ENCODE results near the gene PTPN14. TPM values are rescaled to one million over a fixed set of nuclear protein-coding genes. Genes with fewer than 3 reads are reported as not detected.

The PTPN14 gene
- total and polyA plus RNA-seq, 2 experiments from 2014 or later = 18.7 to 70.2 TPM

DNA sequence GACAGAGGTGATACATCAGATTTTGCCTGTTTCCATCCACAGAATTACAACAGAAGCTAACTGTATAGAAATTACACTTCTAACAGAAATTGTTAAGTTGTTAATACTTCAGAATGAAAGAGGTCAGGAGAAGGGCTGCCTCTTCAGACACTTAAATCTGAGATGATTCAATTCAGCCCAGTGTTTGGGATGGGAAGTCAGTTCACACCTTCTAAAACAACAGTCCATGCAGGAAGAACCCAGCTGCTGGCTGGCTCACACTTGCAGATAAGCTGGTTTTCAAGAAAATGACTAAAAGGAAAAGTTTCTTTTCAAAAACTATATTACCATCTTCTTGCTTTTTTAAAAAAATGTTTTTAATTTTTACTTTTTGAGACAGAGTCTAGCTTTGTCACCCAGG is 138.1 kb downstream of the PTPN14 start:
- Histone ChIP-seq H3K27me3 (ENCODE audit: insufficient read depth) (no peaks in the 10 kb centered on the region), H3K4me1 (ENCODE audit: insufficient read depth) (0 out of 2 replicates have a peak, but pooled peaks cover 4% of the 10 kb centered on the region), H3K4me2 (no peak overlapping the region), H3K9me2 (ENCODE audit: insufficient read depth) (no peaks in the 10 kb centered on the region), H3K4me3 (no peak overlapping the region), H2AFZ (no peak overlapping the region), H3K79me2 (replicated peaks; ENCODE audit: insufficient read depth) (peaks cover 32% of the 10 kb centered on the region), H3F3A (replicated peaks; ENCODE audit: low read depth) (no peaks in the 10 kb centered on the region), H4K20me1 (replicated peaks; ENCODE audit: insufficient read depth) (no peaks in the 10 kb centered on the region), H3K27ac (ENCODE audit: low read depth) (no peak overlapping the region), H3K36me3 (ENCODE audit: insufficient read depth) (0 out of 2 replicates have a peak, but pooled peaks cover 7% of the 10 kb centered on the region)
- ATAC-seq (no peak), DNase-seq (ENCODE audit: low spot score) (no peak)
- Mint-ChIP-seq H3K36me3 (ENCODE audit: low read depth) (peaks cover 10% of the 10 kb centered on the region), H3K27ac (no peak overlapping the region), H3K4me3 (no peak overlapping the region), H3K27me3 (ENCODE audit: insufficient read depth, low read depth, poor library complexity) (no peaks in the 10 kb centered on the region), H3K9me3 (no peaks in the 10 kb centered on the region), H3K4me1 (peaks cover 20% of the 10 kb centered on the region; the same call in 2 of the 3 replicates)
- TF ChIP-seq EZH2 (IDR thresholded peaks at IDR 0.05; ENCODE audit: low read depth, unreplicated experiment) (no peak), CREB1 (CRISPR knock-in tag; IDR thresholded peaks at IDR 0.05; ENCODE audit: low read depth) (no peak), NANOG (IDR thresholded peaks at IDR 0.05; ENCODE audit: borderline replicate concordance) (no peak), EZH2phosphoT487 (IDR thresholded peaks at IDR 0.05; ENCODE audit: unreplicated experiment) (no peak), STAT1 (IDR thresholded peaks at IDR 0.05; ENCODE audit: unreplicated experiment) (no peak), ZNF331 (CRISPR knock-in tag; IDR thresholded peaks at IDR 0.05; ENCODE audit: low read depth) (no peak), JUNB (IDR thresholded peaks at IDR 0.05; ENCODE audit: unreplicated experiment) (no peak), POLR2AphosphoS5 (IDR thresholded peaks at IDR 0.05; ENCODE audit: low read depth) (no peak)
- TF ChIP-seq, protein P1, sequence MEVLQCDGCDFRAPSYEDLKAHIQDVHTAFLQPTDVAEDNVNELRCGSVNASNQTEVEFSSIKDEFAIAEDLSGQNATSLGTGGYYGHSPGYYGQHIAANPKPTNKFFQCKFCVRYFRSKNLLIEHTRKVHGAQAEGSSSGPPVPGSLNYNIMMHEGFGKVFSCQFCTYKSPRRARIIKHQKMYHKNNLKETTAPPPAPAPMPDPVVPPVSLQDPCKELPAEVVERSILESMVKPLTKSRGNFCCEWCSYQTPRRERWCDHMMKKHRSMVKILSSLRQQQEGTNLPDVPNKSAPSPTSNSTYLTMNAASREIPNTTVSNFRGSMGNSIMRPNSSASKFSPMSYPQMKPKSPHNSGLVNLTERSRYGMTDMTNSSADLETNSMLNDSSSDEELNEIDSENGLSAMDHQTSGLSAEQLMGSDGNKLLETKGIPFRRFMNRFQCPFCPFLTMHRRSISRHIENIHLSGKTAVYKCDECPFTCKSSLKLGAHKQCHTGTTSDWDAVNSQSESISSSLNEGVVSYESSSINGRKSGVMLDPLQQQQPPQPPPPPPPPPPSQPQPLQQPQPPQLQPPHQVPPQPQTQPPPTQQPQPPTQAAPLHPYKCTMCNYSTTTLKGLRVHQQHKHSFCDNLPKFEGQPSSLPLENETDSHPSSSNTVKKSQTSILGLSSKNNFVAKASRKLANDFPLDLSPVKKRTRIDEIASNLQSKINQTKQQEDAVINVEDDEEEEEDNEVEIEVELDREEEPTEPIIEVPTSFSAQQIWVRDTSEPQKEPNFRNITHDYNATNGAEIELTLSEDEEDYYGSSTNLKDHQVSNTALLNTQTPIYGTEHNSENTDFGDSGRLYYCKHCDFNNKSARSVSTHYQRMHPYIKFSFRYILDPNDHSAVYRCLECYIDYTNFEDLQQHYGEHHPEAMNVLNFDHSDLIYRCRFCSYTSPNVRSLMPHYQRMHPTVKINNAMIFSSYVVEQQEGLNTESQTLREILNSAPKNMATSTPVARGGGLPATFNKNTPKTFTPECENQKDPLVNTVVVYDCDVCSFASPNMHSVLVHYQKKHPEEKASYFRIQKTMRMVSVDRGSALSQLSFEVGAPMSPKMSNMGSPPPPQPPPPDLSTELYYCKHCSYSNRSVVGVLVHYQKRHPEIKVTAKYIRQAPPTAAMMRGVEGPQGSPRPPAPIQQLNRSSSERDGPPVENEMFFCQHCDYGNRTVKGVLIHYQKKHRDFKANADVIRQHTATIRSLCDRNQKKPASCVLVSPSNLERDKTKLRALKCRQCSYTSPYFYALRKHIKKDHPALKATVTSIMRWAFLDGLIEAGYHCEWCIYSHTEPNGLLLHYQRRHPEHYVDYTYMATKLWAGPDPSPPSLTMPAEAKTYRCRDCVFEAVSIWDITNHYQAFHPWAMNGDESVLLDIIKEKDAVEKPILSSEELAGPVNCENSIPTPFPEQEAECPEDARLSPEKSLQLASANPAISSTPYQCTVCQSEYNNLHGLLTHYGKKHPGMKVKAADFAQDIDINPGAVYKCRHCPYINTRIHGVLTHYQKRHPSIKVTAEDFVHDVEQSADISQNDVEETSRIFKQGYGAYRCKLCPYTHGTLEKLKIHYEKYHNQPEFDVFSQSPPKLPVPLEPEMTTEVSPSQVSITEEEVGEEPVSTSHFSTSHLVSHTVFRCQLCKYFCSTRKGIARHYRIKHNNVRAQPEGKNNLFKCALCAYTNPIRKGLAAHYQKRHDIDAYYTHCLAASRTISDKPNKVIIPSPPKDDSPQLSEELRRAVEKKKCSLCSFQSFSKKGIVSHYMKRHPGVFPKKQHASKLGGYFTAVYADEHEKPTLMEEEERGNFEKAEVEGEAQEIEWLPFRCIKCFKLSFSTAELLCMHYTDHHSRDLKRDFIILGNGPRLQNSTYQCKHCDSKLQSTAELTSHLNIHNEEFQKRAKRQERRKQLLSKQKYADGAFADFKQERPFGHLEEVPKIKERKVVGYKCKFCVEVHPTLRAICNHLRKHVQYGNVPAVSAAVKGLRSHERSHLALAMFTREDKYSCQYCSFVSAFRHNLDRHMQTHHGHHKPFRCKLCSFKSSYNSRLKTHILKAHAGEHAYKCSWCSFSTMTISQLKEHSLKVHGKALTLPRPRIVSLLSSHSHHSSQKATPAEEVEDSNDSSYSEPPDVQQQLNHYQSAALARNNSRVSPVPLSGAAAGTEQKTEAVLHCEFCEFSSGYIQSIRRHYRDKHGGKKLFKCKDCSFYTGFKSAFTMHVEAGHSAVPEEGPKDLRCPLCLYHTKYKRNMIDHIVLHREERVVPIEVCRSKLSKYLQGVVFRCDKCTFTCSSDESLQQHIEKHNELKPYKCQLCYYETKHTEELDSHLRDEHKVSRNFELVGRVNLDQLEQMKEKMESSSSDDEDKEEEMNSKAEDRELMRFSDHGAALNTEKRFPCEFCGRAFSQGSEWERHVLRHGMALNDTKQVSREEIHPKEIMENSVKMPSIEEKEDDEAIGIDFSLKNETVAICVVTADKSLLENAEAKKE (CRISPR knock-in tag; IDR thresholded peaks at IDR 0.05) = no peak
- TF ChIP-seq, protein P2, sequence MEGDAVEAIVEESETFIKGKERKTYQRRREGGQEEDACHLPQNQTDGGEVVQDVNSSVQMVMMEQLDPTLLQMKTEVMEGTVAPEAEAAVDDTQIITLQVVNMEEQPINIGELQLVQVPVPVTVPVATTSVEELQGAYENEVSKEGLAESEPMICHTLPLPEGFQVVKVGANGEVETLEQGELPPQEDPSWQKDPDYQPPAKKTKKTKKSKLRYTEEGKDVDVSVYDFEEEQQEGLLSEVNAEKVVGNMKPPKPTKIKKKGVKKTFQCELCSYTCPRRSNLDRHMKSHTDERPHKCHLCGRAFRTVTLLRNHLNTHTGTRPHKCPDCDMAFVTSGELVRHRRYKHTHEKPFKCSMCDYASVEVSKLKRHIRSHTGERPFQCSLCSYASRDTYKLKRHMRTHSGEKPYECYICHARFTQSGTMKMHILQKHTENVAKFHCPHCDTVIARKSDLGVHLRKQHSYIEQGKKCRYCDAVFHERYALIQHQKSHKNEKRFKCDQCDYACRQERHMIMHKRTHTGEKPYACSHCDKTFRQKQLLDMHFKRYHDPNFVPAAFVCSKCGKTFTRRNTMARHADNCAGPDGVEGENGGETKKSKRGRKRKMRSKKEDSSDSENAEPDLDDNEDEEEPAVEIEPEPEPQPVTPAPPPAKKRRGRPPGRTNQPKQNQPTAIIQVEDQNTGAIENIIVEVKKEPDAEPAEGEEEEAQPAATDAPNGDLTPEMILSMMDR (conservative IDR thresholded peaks at IDR 0.05; ENCODE audit: low read depth in 2 of 2) = no peak
- TF ChIP-seq, protein P3, sequence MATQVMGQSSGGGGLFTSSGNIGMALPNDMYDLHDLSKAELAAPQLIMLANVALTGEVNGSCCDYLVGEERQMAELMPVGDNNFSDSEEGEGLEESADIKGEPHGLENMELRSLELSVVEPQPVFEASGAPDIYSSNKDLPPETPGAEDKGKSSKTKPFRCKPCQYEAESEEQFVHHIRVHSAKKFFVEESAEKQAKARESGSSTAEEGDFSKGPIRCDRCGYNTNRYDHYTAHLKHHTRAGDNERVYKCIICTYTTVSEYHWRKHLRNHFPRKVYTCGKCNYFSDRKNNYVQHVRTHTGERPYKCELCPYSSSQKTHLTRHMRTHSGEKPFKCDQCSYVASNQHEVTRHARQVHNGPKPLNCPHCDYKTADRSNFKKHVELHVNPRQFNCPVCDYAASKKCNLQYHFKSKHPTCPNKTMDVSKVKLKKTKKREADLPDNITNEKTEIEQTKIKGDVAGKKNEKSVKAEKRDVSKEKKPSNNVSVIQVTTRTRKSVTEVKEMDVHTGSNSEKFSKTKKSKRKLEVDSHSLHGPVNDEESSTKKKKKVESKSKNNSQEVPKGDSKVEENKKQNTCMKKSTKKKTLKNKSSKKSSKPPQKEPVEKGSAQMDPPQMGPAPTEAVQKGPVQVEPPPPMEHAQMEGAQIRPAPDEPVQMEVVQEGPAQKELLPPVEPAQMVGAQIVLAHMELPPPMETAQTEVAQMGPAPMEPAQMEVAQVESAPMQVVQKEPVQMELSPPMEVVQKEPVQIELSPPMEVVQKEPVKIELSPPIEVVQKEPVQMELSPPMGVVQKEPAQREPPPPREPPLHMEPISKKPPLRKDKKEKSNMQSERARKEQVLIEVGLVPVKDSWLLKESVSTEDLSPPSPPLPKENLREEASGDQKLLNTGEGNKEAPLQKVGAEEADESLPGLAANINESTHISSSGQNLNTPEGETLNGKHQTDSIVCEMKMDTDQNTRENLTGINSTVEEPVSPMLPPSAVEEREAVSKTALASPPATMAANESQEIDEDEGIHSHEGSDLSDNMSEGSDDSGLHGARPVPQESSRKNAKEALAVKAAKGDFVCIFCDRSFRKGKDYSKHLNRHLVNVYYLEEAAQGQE (IDR thresholded peaks at IDR 0.05; ENCODE audit: unreplicated experiment) = no peak
- TF ChIP-seq, protein P4, sequence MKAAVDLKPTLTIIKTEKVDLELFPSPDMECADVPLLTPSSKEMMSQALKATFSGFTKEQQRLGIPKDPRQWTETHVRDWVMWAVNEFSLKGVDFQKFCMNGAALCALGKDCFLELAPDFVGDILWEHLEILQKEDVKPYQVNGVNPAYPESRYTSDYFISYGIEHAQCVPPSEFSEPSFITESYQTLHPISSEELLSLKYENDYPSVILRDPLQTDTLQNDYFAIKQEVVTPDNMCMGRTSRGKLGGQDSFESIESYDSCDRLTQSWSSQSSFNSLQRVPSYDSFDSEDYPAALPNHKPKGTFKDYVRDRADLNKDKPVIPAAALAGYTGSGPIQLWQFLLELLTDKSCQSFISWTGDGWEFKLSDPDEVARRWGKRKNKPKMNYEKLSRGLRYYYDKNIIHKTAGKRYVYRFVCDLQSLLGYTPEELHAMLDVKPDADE (IDR thresholded peaks at IDR 0.05) = no peak

All from GM23338 (cell line).